SK-MEL-5 (cell line): ENCODE data around the gene SRRT. TPM values are rescaled to one million over a fixed set of nuclear protein-coding genes. Genes with fewer than 3 reads are reported as not detected.
"Not testable (repeated sequence)": the region's sequence is repeated elsewhere in the genome, so short reads cannot be mapped to it uniquely, and the experiment has no call there.

Experiments
- DNase-seq: peaks from one replicate; pipeline ENCODE4 v3.0.0-alpha.2; 2016; ENCODE audit warnings: low read depth, low spot score
- in situ Hi-C: cut with HindIII; loops from 2 replicates; pipeline ENCODE4 v1.10.0; 2016; ENCODE audit warnings: low sequenced_read_pairs, high pct_unique_total_duplicates, low pct_unique_long_range_greater_than_20kb
- total RNA-seq: library from RNA; depleted of rRNA; stranded (reverse); fragments of >200 nt; shearing (Covaris generic); gene quantifications from 2 replicates; pipeline ENCODE4 v1.2.3, GENCODE V29; 2014

The SRRT gene
- total RNA-seq, 1 experiment from 2014 or later, result 42.2 TPM

GRCh38 chr7:100900978-100901377 is 26.1 kb downstream of the SRRT start:
- in situ Hi-C loops, result no loop called here
- no peak for DNase-seq

GRCh38 chr7:100901921-100902332 is 27.0 kb downstream of the SRRT start:
- DNase-seq, result no peak
- in situ Hi-C loops, result no loop called here

- in situ Hi-C loops, result no loop called here
- DNase-seq, result no peak
Observed at GRCh38 chr7:100902638-100903037, 27.7 kb downstream of the SRRT start.

- in situ Hi-C loops, result no loop called here
Observed at GRCh38 chr7:100908512-100908911, 33.6 kb downstream of the SRRT start.

GRCh38 chr7:100910443-100910842 is 35.5 kb downstream of the SRRT start:
- DNase-seq, in situ Hi-C loops: not testable (repeated sequence)

More at GRCh38 chr7:100908512-100908911, 33.6 kb downstream of the SRRT start:
- no peak for DNase-seq

GRCh38 chr7:100911484-100911883 is 36.6 kb downstream of the SRRT start:
- in situ Hi-C loops, result no loop called here
- no peak for DNase-seq

- in situ Hi-C loops, result no loop called here
- DNase-seq, result no peak
Observed at GRCh38 chr7:100914208-100914878, 39.4 kb downstream of the SRRT start.

GRCh38 chr7:100914879-100915447 is 40.1 kb downstream of the SRRT start:
- in situ Hi-C loops, result no loop called here
- no peak for DNase-seq

GRCh38 chr7:100919335-100919734 is 44.4 kb downstream of the SRRT start:
- DNase-seq, in situ Hi-C loops: not testable (repeated sequence)

- in situ Hi-C loops, DNase-seq: not testable (repeated sequence)
Observed at GRCh38 chr7:100919779-100920437, 45.0 kb downstream of the SRRT start.

- in situ Hi-C loops, result no loop called here
- DNase-seq, result no peak
Observed at GRCh38 chr7:100921039-100921438, 46.1 kb downstream of the SRRT start.

- DNase-seq, in situ Hi-C loops: not testable (repeated sequence)
Observed at GRCh38 chr7:100923616-100924015, 48.7 kb downstream of the SRRT start.

- in situ Hi-C loops, result no loop called here
- no peak for DNase-seq
Observed at GRCh38 chr7:100929808-100930174, 54.9 kb downstream of the SRRT start.

GRCh38 chr7:100933734-100934133 is 58.8 kb downstream of the SRRT start:
- in situ Hi-C loops, result no loop called here
- peak; percentile 28 for DNase-seq

GRCh38 chr7:100935381-100935780 is 60.5 kb downstream of the SRRT start:
- DNase-seq, in situ Hi-C loops: not testable (repeated sequence)

GRCh38 chr7:100936167-100936566 is 61.3 kb downstream of the SRRT start:
- in situ Hi-C loops, DNase-seq: not testable (repeated sequence)
